PC-3 (cell line): ENCODE measurements around the gene PPP1R1B. TPM values are rescaled to one million over a fixed set of nuclear protein-coding genes. Genes with fewer than 3 reads are reported as not detected.

Source experiments
- ATAC-seq: fragments of 200-7000 bp; cut with Tn5 transposase; 2 replicates; pipeline ENCODE4 v1.9.1; 2020; ENCODE audit warnings: mild to moderate bottlenecking, moderate library complexity
- BruUV-seq: library from RNA; stranded (reverse); fragments of 400-500 nt; replicated peaks from 2 replicates; lab custom pipeline; 2021; lab: Mats Ljungman, UMichigan
- CTCF ChIA-PET: fragments of 300-600 bp; sonication (Branson Sonifier 250); formaldehyde crosslinking; loops from one replicate; lab custom pipeline; 2022; ENCODE audit warnings: antibody characterized with exemption; lab: Charles Lee
- POLR2A ChIA-PET: fragments of 300-600 bp; sonication (Branson Sonifier 250); formaldehyde crosslinking; loops from one replicate; lab custom pipeline; 2022; ENCODE audit warnings: antibody characterized with exemption; ENCODE audit not compliant: unreplicated experiment; lab: Charles Lee
- DNase-seq: peaks from one replicate; pipeline ENCODE4 v3.0.0-alpha.2; 2015
- H2AFZ ChIP-seq: fragments of 300-600 bp; sonication (generic); 2 replicates; pipeline ENCODE4 v1.6.0; 2016; ENCODE audit warnings: antibody characterized with exemption, low read length
- H3F3A ChIP-seq: fragments of 300-600 bp; sonication (generic); one replicate; pipeline ENCODE4 v1.6.0; 2017; ENCODE audit warnings: antibody characterized with exemption, low read length, control low read depth, mild to moderate bottlenecking; ENCODE audit not compliant: unreplicated experiment
- H3K27ac ChIP-seq: fragments of 300-600 bp; sonication (generic); 2 replicates; pipeline ENCODE4 v1.5.1; 2016; ENCODE audit warnings: mild to moderate bottlenecking, low read length
- H3K27me3 ChIP-seq: fragments of 300-600 bp; sonication (generic); 2 replicates; pipeline ENCODE4 v1.6.1; 2016; ENCODE audit warnings: low read length, mixed read lengths
- H3K36me3 ChIP-seq: fragments of 300-600 bp; sonication (generic); 2 replicates; pipeline ENCODE4 v1.6.1; 2016; ENCODE audit warnings: low read depth, mixed run types, low read length, mixed read lengths
- H3K4me1 ChIP-seq: fragments of 300-600 bp; sonication (generic); 2 replicates; pipeline ENCODE4 v1.5.1; 2016; ENCODE audit warnings: low read length; ENCODE audit not compliant: insufficient read depth
- H3K4me2 ChIP-seq: fragments of 300-600 bp; sonication (generic); 2 replicates; pipeline ENCODE4 v1.6.0; 2016; ENCODE audit warnings: low read length
- H3K4me3 ChIP-seq: fragments of 300-600 bp; sonication (generic); 2 replicates; pipeline ENCODE4 v1.5.1; 2016; ENCODE audit warnings: mild to moderate bottlenecking, low read length, mixed read lengths
- H3K79me2 ChIP-seq: fragments of 300-600 bp; sonication (generic); 2 replicates; pipeline ENCODE4 v1.6.1; 2017; ENCODE audit warnings: low read length, mixed read lengths
- H3K9ac ChIP-seq: fragments of 300-600 bp; sonication (generic); 2 replicates; pipeline ENCODE4 v1.6.0; 2016; ENCODE audit warnings: mild to moderate bottlenecking, low read length
- H3K9me2 ChIP-seq: fragments of 300-600 bp; sonication (generic); replicated peaks from 2 replicates; pipeline ENCODE4 v1.6.1; 2016; ENCODE audit warnings: mixed run types, low read length, mixed read lengths
- H3K9me3 ChIP-seq: fragments of 300-600 bp; sonication (generic); 2 replicates; pipeline ENCODE4 v1.6.1; 2016; ENCODE audit warnings: low read length, mixed read lengths
- H4K20me1 ChIP-seq: fragments of 300-600 bp; sonication (generic); 2 replicates; pipeline ENCODE4 v1.6.1; 2016; ENCODE audit warnings: low read length, mixed read lengths
- EZH2 ChIP-seq: fragments of 300-600 bp; sonication (generic); IDR thresholded peaks from one replicate; pipeline ENCODE4 v1.6.1; 2017; ENCODE audit warnings: antibody characterized with exemption, mild to moderate bottlenecking, low read length; ENCODE audit not compliant: unreplicated experiment
- EZH2phosphoT487 ChIP-seq: fragments of 300-600 bp; sonication (generic); IDR thresholded peaks from 2 replicates; pipeline ENCODE4 v1.6.1; 2018; ENCODE audit warnings: mild to moderate bottlenecking, antibody characterized with exemption, low read length, borderline replicate concordance
- intact Hi-C: fragments of 100-400 bp; cut with micrococcal nuclease; formaldehyde crosslinking; loops from 2 replicates; pipeline ENCODE4 v1.9.0; 2023
- total RNA-seq: library from RNA; depleted of rRNA; stranded (reverse); fragments of >200 nt; gene quantifications from 2 replicates; pipeline ENCODE4 v1.2.3, GENCODE V29; 2014
- TF ChIP-seq, protein P1 (sequence below): fragments of 300-600 bp; sonication (generic); conservative IDR thresholded peaks from 2 replicates; pipeline ENCODE4 v1.5.1; 2017; ENCODE audit warnings: antibody characterized with exemption, low read depth, mild to moderate bottlenecking, low read length

PPP1R1B gene
- total RNA-seq, 1 experiment from 2014 or later = 3.1 TPM

DNA sequence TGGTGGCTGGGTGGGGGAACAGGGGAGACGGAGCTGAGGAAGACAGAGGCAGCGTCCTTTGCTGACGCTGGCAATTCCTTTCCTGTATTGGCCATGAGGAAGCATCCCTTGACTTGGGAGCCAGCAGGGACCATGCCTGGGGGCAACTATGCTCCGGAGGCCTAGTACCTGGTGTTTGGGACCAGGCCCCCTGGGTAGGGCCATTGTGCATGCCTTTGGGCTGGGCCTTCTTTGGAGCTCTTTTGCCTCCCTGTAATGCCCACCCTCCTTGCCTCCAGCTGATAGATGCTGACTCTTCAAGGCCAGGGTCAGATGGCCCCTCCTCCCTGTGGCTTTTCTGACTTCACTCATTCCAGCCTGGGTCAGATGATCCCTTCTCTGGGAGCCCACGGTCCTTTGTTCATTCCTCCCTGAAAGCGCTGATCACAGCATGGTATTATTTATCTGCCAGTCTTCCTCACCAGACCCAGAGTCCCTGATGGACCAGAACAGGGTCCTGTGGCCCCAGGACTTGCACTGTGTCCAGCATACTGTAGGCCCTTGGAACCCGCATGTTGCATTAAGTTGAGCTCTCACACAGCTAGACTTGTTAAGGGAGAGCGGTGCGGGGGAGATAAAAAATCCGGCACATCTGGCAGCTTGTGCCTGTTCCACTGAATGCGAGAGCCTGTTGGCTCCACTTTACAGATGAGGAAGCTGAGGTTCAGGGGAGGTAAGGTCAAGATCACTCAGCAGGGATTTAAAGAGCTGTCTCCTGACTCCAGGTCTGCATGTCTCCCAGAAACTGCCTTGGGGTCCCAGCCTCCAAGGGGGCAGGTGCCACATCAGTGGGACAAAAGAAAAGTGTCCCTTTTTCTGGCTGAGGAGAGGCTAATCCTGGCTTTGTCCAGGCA is 13.1 kb downstream of the PPP1R1B start:
- ChIA-PET POLR2A (no interaction called here), CTCF (no interaction called here)
- peaks cover 70% of the 10 kb centered on the region for H3K79me2 ChIP-seq
- H3K27me3 ChIP-seq = no peaks in the 10 kb centered on the region
- intact Hi-C loops = no loop called here
- H3K4me2 ChIP-seq = no peak overlapping the region
- no peaks in the 10 kb centered on the region for H3K9me3 ChIP-seq
- TF ChIP-seq, protein P1, sequence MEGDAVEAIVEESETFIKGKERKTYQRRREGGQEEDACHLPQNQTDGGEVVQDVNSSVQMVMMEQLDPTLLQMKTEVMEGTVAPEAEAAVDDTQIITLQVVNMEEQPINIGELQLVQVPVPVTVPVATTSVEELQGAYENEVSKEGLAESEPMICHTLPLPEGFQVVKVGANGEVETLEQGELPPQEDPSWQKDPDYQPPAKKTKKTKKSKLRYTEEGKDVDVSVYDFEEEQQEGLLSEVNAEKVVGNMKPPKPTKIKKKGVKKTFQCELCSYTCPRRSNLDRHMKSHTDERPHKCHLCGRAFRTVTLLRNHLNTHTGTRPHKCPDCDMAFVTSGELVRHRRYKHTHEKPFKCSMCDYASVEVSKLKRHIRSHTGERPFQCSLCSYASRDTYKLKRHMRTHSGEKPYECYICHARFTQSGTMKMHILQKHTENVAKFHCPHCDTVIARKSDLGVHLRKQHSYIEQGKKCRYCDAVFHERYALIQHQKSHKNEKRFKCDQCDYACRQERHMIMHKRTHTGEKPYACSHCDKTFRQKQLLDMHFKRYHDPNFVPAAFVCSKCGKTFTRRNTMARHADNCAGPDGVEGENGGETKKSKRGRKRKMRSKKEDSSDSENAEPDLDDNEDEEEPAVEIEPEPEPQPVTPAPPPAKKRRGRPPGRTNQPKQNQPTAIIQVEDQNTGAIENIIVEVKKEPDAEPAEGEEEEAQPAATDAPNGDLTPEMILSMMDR = no peak
- TF ChIP-seq EZH2 = no peak
- TF ChIP-seq EZH2phosphoT487 = no peak
- no peak overlapping the region for H2AFZ ChIP-seq
- peaks cover 19% of the 10 kb centered on the region for H3K4me1 ChIP-seq
- ATAC-seq = no peak
- no peak overlapping the region for H3K27ac ChIP-seq
- no peak for DNase-seq
- no peaks in the 10 kb centered on the region for H4K20me1 ChIP-seq
- no TSS peak for BruUV-seq
- H3K9me2 ChIP-seq = no peaks in the 10 kb centered on the region
- H3F3A ChIP-seq = no peaks in the 10 kb centered on the region
- no peak overlapping the region for H3K9ac ChIP-seq
- H3K36me3 ChIP-seq = no peaks in the 10 kb centered on the region
- no peak overlapping the region for H3K4me3 ChIP-seq

DNA sequence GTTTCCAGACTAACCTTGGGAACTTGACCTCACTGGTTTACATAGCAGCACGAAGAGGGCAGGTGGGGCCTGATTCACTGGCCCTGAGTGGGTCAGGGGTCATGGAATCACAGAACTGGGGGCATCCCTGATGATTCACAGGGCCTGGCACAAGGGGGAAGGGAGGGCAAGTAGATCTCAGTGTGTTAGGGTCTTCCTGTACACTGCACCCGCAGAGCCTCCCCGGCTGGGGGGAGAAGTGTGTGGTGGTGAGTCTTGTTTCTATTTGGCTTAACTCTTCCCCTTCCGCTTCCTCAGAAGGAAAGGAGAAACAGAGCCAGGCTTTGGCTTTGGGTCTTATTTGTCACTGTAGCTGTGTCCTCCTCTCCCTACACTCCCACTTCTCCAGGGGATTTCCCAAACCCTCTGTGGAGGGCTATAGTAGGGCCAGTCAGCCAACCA is 13.9 kb downstream of the PPP1R1B start:
- intact Hi-C loops = no loop called here
- Histone ChIP-seq H4K20me1 (no peaks in the 10 kb centered on the region), H3F3A (no peaks in the 10 kb centered on the region), H3K36me3 (no peaks in the 10 kb centered on the region), H3K4me3 (no peak overlapping the region), H3K4me2 (no peak overlapping the region), H2AFZ (no peak overlapping the region), H3K9me3 (no peaks in the 10 kb centered on the region), H3K27ac (no peak overlapping the region), H3K9me2 (no peaks in the 10 kb centered on the region), H3K9ac (no peak overlapping the region), H3K79me2 (peaks cover 70% of the 10 kb centered on the region), H3K27me3 (no peaks in the 10 kb centered on the region), H3K4me1 (peaks cover 19% of the 10 kb centered on the region)
- POLR2A ChIA-PET = no interaction called here
- BruUV-seq = no TSS peak
- ATAC-seq = no peak
- CTCF ChIA-PET = interaction anchor here (0.6 kb wide), 1 partner anchor 677 kb away, joined by 5 read pairs; no protein-coding TSS in a partner anchor
- TF ChIP-seq, protein P1 = no peak
- TF ChIP-seq EZH2phosphoT487 = no peak
- TF ChIP-seq EZH2 = no peak
- DNase-seq = no peak

DNA sequence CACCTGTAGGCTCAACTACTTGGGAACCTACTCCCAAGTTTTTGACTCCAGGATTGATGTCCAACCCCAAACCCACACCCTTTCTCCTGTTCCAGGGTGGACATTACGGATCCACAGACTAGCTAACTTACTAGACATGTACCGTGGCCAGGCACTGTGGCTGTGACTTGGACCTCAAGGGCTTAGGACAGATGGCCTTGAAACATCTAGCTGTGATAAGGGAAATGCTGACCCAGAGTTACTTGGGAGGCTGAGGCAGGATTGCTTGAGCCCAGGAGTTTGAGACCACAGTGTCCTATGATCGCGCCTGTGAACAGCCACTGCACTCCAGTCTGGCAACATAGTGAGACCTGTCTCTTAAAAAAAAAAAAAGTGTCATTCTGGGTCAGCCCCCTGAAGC is 14.3 kb downstream of the PPP1R1B start:
- TF ChIP-seq, protein P1 = no peak
- TF ChIP-seq EZH2phosphoT487 (no peak), EZH2 (no peak)
- ChIA-PET CTCF (interaction anchor here (0.6 kb wide), 1 partner anchor 677 kb away, joined by 5 read pairs; no protein-coding TSS in a partner anchor), POLR2A (no interaction called here)
- H3K4me2 ChIP-seq = no peak overlapping the region
- BruUV-seq = no TSS peak
- H4K20me1 ChIP-seq = no peaks in the 10 kb centered on the region
- intact Hi-C loops = no loop called here
- H3K4me3 ChIP-seq = no peak overlapping the region
- no peak for DNase-seq
- no peak overlapping the region for H3K9ac ChIP-seq
- no peaks in the 10 kb centered on the region for H3K9me3 ChIP-seq
- no peaks in the 10 kb centered on the region for H3F3A ChIP-seq
- no peaks in the 10 kb centered on the region for H3K9me2 ChIP-seq
- no peaks in the 10 kb centered on the region for H3K36me3 ChIP-seq
- no peak for ATAC-seq
- H3K4me1 ChIP-seq = peaks cover 19% of the 10 kb centered on the region
- H3K27ac ChIP-seq = no peak overlapping the region
- peaks cover 70% of the 10 kb centered on the region for H3K79me2 ChIP-seq
- H2AFZ ChIP-seq = no peak overlapping the region
- no peaks in the 10 kb centered on the region for H3K27me3 ChIP-seq
